HG03196 (cell line): Measurements from ENCODE around the gene KAT2B.
"Not testable (repeated sequence)": the region's sequence is repeated elsewhere in the genome, so short reads cannot be mapped to it uniquely, and the experiment has no call there.

Experiments used
- ATAC-seq: cut with Tn5 transposase; IDR thresholded peaks from one replicate; pipeline ENCODE4 v1.9.1; 2021; ENCODE audit not compliant: unreplicated experiment

The KAT2B gene

DNA sequence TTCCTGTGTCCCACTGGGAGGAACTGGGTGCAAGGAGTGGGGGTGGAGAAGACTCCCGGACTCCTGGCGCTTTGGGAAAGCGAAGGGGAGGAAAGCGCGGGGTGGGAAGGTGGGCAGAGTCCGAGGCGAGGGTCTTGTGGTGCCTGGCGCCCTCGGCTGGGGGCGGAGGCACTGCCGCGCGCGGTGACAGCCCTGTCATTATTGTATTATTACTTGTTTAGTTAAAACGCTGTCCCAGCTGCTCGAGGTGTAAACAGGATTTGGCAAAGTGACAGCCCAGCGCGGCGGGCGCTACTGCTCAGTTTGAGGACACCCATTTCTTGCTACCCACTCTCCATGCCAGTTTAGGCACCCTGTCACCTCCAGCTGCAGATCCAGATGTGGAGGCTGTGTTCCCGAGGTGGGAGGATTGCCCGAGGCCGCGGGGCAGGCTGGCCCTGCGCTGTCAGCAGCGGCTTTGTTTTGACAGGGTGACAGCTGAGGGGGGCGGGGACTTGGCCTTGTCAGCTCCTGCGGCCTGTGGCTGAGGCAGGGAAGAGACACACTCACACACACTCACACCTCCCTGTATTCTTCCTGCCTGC lies 1.0 kb downstream of the KAT2B start:
- peak; percentile 51 for ATAC-seq

DNA sequence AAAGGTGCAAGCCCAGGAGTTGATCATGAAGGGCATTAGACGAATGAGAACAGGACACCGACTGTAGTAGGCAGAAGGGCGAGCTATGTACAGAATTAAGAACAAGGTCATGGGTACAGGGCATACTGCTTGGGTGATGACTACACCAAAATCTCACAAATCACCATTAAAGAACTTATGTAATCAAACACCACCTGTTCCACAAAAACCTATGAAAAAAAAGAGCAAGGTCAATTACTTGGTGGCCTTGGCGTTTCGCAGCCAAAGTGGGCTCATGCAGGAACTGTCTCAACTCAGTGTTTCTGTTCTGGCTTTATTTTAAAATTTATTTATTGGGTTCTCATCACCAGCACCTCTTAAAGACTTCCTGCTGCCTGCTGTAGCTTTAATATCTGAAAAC lies 2.1 kb downstream of the KAT2B start:
- ATAC-seq = no peak

DNA sequence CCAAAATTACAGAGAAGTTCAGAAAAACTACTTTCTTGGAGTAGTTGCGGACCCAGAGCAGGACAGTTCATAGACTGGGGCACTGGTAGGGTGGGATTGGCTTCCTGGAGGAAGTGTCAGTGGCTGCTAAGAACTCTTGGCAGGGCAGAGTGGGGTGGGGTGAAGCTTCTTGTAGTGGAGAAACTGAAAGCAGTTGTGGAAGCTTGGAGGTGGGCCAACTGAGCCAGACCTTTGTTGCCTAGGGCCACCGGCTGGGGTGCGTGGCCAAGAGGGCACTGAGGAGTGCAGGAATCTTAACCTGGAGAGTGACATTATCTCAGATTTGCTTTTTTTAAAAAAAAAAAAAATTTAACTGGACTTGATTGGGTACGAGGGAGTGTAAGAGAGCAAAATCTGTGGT lies 3.1 kb downstream of the KAT2B start:
- ATAC-seq = peak; percentile 34

DNA sequence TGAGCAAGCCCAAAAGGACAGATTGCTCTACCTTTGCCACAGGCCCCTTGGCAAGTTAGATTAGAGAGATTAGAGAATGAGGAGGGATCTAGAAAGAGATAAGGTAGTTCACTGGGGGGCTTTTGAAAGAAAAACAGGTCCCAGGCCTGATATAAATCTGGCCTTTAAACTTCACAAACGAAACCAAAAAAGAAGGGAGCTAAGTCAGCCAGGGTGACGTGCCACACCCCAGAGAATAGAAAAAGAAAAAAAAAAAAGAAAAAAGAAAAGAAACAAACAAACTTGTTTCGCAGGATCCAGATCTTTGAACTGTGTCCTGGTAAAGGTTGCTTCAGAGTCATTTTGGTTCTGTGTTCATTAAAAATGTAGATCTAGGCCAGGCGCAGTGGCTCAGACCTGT lies 3.6 kb downstream of the KAT2B start:
- no peak for ATAC-seq

DNA sequence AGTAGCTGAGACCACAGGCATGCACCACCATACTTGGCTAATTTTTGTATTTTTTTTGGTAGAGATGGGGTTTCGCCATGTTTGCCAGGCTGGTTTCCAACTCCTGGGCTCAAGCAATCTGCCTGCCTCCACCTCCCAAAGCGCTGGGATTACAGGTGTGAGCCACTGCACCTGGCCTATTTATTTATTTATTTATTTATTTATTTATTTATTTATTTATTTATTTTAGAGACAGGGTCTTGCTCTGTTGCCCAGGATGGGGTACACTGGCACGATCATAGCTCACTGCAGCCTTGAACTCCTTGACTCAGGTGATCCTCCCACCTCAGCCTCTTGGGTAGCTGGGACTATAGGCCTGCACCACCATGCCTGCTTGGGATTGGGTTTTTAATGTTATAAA lies 4.9 kb downstream of the KAT2B start:
- ATAC-seq = not testable (repeated sequence)

DNA sequence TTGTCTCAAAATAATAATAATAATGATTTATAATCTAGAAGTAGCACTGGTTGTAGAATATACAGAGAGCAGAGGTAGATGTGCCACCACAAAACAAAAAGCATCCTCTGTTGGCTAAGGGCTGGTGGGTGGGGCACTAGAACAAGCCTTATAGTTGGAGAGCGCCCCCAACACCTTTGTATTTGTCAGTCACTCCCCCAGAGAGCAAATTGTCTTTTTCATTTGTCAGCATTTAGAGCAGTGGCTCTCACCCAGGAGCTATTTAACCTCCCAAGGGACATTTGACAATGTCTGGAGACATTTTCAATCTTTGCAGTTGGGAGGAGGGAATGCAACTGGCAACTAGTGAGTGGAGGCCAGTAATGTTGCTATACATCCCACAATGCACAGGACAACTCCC lies 6.3 kb downstream of the KAT2B start:
- ATAC-seq = no peak

DNA sequence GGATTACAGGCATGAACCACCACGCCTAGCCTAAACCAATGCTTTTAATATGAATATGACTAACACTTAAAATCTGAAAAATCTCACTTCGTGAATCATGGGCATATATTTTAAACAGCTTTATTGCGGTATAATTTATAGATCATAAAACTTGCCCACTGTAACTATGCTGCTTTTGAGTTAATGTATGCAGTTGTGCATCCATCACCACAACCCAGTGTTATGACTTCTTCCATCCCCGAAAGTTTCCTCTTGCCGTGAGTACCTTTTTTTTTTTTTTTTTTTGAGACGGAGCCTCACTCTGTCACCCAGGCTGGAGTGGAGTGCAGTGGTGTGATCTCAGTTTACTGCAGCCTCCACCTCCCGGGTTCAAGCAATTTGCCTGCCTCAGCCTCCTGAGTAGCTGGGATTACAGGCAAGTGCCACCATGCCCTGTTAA lies 7.1 kb downstream of the KAT2B start:
- ATAC-seq = no peak

DNA sequence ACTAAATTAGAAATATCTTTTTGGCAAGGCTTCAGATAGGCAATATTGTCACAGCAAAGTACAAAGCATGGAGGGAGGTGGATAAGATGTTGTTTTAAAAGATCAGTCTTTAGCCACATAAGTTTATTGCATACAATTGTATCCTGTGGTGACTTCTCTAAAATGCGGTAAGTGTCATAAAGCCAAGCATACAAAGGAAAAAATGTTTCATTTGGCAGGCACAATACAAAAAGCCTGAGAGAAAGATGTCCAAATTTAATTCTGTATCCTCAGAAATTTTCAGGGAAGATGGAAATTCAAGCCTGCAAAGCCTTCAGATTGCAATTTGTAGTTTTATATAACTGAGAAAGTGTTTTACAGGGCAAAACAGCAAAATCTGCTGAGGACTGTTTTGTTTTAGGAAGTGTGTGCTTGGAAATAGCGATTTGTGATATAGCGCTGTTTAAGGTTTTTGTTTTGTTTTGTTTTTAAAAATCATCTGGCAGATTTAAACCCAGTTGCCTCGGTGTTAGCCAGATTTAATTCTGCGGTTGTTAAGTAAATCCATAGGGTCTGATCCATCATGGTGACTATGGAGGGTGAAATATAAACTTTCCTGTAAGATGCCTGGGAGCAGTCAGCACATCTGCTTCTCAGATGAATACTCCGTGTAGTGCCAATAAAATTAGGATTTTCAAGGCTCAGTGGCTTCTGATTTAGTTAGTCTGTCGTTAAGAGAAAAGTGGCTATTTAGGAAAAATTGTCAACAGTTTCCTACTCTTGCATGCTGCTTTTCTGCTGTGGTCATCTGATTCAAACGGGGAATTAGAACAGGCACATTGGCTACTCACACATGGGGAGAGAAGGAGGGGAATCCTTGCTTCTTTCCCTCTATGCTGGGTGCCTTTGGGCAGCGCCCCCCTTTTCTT lies 8.0 kb downstream of the KAT2B start:
- peak; percentile 4 for ATAC-seq

DNA sequence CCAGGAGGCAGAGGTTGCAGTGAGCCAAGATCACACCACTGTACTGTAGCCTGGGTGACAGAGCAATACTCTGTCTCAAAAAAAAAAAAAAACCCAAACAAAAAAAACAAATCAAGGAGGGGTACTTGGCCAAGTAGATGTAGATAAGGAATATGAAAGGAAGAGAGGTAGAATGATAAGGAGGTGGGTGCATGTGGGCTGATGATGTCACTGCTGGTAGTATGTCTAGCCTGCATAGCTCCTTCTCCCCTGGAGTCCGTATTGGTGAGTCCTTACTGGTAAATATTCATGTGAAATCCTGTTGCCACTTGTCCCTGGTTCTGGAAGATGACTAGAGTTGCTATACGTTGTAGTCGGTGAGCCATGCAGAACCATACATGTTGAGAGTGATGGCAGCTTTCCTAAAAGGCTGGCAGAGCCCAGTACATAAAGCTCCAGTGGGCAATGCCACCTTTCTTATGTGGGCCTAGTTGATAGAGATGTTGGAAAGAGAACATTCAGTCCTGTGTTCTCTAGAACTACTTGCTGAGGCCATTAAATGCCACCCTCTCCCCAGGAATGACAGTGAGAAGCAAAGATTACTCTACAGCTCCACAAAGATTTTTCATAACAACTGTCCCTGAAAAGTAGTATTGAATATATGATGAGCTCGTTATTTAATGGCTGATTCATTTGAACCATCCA lies 11.0 kb downstream of the KAT2B start:
- ATAC-seq = no peak

DNA sequence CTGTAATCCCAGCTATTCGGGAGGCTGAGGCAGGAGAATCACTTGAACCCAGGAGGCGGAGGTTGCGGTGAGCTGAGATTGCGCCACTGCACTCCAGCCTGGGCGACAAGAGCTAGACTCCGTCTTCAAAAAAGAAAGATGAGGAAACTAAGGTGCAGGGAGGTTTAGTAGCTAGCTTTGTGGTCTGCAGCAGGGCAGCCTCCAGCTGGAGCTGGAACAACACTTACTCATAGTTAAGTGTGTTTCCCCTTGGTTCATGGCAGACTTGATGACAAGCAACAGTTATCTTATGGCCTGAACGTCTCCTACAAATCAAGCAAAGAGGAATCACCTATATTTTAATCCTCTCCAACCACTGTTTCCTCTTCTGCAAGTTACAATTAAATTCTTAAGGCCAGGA lies 12.6 kb downstream of the KAT2B start:
- no peak for ATAC-seq

DNA sequence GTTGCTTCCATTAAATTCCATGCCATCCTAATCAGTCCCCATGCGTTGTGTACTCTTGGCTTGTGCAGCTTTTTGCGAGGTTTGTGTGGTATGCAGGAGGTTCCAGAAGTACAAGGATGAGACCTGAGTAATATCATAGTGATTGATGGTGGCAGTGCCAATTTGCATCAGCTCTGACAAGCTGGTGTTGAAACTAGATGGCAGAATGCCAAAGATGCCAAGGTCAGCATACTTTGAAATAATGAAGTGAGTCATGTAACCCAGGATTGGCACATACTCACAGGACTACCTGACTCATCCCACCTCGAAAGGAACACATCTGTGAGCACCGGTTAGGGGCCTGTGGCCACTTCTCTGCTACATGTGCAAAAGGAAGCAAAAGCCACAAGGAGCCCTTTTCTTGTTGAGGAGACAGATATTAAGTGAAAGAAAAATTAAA lies 14.3 kb downstream of the KAT2B start:
- ATAC-seq = peak; percentile 95

DNA sequence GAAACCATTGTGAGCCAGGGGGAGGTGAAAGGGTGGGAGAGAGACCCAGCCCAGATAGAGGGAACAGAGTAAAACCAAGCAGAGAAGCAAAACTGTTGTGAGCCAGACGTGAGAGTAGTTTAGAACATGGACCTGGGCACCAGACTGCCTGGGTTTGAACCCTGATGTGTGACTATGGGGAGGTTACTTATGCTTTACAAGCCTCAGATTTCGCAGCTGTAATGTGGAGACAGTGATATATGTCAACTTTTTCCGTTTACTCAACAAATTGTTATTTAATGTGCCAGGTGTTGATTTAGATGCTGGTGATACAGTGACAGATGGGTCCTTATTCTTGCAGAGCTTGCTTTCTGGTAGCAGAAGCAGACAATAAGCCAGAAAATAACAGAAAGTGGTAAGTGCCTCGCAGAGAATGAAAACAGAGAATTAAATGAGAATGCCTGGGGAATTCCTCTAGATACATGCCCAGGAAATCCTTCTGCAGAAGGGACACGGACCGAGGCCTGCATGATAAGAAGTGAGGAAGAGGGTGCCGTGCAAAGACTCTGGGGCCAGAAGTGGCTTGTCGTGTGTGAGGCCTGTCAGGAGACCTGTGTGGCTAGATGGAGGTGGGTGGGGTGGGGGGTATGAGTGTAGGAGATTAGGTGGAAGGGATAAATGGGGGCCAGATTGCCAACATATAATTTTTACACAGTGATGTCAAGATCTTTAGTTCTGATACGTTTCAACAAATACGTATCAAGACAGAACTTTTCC lies 15.0 kb downstream of the KAT2B start:
- ATAC-seq = peak; percentile 18

DNA sequence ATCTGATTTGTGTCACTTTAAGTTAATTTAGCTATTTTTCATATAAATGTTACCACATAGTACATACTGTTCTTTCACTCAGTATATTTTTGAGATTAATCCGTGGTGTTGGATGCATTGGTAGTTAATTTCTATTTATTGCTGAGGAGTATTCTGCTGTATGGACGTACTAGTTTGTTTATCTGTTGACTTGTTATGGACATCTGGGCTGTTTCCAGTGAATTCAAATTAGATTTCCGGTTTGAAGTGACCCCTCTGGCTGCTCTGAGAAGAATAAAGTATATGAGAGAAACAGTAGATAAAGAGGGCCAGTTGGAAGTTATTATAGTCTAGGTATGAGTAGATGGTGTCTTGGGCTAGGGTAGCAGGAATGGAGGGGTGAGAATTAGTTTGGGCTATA lies 15.6 kb downstream of the KAT2B start:
- no peak for ATAC-seq

DNA sequence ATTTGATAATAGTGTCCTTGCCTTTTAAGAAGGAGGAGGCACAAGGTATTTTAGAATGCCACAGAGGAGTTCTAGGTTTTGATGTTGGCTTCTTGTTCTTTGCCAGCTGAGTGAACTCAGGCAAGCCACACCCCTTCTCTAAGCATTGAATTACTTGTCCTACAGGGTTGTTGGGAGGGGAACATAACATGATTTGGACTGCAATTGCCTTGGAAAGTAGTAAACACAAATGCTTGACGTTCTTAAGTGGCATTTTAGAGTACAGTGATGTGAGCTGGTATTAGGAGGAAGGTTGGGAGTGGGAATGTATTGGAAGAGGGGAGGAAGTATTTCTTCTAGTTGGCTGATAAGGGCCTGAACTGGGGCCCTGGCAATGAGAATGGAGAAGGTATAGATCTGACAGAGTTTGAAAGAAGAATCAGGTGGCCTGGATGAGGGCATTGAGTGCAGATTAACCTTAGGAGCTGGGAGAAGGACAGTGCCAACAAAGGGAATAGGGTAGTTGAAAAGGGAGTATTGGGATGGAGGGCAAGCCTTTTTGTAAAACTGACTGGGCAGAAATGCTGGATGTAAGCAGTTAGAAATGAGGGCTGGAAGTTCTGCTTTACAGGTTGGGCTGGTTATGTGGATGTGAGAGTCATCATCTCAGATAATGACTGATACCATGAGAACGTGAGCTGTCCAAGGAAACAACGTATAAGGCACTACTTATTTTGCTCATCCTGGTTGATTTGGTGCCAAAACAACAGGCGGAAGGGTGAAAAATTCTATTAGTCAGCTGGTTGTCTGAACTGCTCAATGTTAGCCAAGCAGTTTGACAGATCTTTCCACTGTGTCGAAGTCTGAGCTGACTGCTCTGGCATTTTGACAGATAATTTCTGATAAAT lies 16.7 kb downstream of the KAT2B start:
- ATAC-seq = peak; percentile 21

DNA sequence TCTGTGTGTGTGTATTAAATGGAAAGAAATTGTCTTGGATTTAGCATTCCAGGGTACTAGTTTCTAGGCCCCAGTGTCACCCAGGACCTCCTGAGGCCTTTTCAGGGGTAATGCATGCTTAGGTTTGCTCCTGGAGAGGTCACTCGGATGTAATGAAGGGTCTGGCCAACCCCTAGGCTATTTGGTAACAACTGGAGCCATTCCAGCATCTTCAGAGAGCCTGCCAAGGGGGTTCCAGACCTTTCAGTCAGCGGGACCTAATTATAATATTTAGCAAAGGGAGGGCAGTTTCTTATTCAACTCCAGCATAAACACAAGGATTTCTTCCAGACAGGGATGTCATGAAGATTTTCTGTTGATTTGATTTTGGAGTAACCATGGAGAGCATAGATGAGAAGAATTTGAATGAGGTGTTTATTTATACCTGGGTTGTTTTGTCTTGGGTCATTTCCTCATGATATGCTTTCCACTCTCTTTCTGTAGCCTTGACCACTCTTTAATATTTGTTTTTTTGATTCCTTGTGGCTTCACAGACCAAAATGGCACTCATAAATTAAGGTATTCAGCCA lies 17.4 kb downstream of the KAT2B start:
- ATAC-seq = no peak

DNA sequence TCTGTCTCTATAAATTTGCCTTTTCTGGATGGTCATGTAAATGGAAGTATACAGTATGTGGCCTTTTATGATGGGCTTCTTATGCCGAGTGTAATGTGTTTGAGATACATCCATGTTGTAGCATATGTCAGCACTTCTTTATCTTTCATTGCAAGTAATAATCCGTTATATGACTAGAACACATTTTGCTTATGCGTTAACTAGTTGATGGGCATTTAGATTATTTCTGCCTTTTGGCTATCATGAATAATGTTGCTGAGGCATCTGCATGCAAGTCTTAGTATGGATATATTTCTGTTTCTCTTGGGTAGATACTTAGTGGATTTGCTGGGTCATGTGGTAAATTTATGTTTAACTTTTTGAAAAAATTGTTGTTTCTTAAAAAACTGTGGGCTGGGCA lies 19.7 kb downstream of the KAT2B start:
- ATAC-seq = no peak

DNA sequence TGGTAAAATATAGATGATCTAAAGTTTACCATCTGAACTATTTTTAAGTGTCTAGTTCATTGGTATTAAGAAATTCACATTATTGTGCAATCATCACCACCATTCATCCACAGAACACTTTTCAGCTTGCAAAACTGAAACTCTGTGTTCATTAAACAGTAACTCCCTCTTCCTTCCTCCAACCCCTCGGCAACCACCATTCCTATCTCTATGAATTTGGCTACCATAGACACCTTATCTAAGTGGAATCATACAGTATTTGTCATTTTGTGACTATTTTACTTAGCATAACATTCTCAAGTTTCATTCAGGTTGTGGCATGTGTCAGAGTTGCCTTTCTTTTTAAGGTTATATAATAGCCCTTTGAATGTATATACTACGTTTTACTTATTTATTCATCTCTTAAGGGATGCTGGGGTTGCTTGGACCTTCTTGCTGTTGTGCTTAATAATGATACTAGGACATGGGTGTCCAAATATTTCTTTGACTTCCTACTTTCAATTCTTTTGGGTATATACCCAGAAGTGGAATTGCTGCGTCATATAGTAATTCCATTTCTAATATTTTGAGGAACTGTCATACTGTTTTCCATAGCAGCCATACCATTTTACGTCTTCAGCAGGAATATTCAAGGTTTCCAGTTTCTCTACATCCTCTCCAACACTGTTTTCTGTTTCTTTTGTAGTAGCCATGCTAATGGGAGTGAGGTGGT lies 20.9 kb downstream of the KAT2B start:
- peak; percentile 91 for ATAC-seq

DNA sequence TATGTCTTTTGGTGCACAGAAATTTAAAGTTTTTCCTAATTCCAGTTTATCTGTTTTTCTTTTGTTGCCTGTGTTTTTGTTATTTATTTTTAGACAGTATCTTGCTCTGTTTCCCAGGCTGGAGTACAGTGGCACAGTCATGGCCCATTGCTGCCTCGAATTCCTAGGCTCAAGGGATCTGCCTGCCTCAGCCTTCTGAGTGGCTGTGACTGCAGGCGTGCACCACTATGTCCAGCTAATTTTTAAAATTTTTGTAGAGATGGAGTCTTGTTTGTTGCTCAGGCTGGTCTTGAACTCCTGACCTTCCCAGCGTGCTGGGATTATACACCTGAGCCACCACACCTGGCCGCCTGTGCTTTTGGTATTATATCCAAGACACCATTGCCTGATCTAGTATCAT lies 22.8 kb downstream of the KAT2B start:
- no peak for ATAC-seq

DNA sequence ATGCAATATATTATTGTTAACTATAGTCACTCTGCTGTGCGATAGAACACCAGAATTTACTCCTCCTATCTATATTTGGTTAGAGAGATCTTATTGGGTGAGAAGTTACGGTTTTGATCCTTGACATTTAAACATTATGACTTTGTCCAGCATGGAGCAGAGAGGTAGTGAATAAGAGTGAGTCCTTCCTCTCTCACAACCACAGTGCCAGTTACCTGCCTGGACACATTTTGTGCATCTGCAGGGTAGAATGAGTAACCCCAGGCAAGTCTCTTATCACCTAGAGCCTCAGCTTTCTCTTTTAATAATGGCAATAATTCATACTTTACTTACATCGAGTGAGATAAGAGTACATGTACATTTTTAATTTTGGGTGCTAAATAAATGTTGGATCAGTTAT lies 24.1 kb downstream of the KAT2B start:
- ATAC-seq = no peak
